Mucosa of stomach (tissue), 1 donor: ENCODE data around the gene SMIM11.

ENCODE experiments used
- H3K27me3 ChIP-seq: one replicate; pipeline ENCODE4 v1.7.0; 2013; ENCODE audit warnings: mild to moderate bottlenecking, low read length; ENCODE audit not compliant: control insufficient read depth, insufficient read depth
- H3K36me3 ChIP-seq: one replicate; pipeline ENCODE4 v1.7.0; 2013; ENCODE audit warnings: low read length; ENCODE audit not compliant: control insufficient read depth, insufficient read depth
- H3K4me1 ChIP-seq: one replicate; pipeline ENCODE4 v1.7.0; 2013; ENCODE audit warnings: mild to moderate bottlenecking, low read length; ENCODE audit not compliant: control insufficient read depth, insufficient read depth
- H3K4me3 ChIP-seq: one replicate; pipeline ENCODE4 v1.7.0; 2013; ENCODE audit warnings: low read length
- H3K9ac ChIP-seq: one replicate; pipeline ENCODE4 v1.7.0; 2013; ENCODE audit warnings: mild to moderate bottlenecking, low read length, moderate library complexity
- H3K9me3 ChIP-seq: one replicate; pipeline ENCODE4 v1.7.0; 2013; ENCODE audit warnings: mild to moderate bottlenecking, low read length, moderate library complexity; ENCODE audit not compliant: control insufficient read depth
- donor health status: Pancreatic carcinoma.

Gene SMIM11

GRCh38 chr21:34343347-34343746 is 32.0 kb upstream of the SMIM11 start:
- Histone ChIP-seq H3K9me3 (no peaks in the 10 kb centered on the region), H3K36me3 (no peaks in the 10 kb centered on the region), H3K9ac (no peak overlapping the region), H3K27me3 (peaks cover 4% of the 10 kb centered on the region), H3K4me1 (no peaks in the 10 kb centered on the region), H3K4me3 (no peak overlapping the region)

GRCh38 chr21:34343838-34344381 is 31.4 kb upstream of the SMIM11 start:
- Histone ChIP-seq H3K4me1 (no peaks in the 10 kb centered on the region), H3K4me3 (no peak overlapping the region), H3K9ac (no peak overlapping the region)

GRCh38 chr21:34344584-34344983 is 30.7 kb upstream of the SMIM11 start:
- H3K9ac ChIP-seq = no peak overlapping the region
- no peak overlapping the region for H3K4me3 ChIP-seq
- H3K9me3 ChIP-seq = no peaks in the 10 kb centered on the region
- no peaks in the 10 kb centered on the region for H3K4me1 ChIP-seq
- peaks cover 3% of the 10 kb centered on the region for H3K27me3 ChIP-seq
- no peaks in the 10 kb centered on the region for H3K36me3 ChIP-seq

More at GRCh38 chr21:34343838-34344381, 31.4 kb upstream of the SMIM11 start:
- H3K27me3 ChIP-seq = peaks cover 4% of the 10 kb centered on the region
- H3K36me3 ChIP-seq = no peaks in the 10 kb centered on the region
- no peaks in the 10 kb centered on the region for H3K9me3 ChIP-seq

DNA sequence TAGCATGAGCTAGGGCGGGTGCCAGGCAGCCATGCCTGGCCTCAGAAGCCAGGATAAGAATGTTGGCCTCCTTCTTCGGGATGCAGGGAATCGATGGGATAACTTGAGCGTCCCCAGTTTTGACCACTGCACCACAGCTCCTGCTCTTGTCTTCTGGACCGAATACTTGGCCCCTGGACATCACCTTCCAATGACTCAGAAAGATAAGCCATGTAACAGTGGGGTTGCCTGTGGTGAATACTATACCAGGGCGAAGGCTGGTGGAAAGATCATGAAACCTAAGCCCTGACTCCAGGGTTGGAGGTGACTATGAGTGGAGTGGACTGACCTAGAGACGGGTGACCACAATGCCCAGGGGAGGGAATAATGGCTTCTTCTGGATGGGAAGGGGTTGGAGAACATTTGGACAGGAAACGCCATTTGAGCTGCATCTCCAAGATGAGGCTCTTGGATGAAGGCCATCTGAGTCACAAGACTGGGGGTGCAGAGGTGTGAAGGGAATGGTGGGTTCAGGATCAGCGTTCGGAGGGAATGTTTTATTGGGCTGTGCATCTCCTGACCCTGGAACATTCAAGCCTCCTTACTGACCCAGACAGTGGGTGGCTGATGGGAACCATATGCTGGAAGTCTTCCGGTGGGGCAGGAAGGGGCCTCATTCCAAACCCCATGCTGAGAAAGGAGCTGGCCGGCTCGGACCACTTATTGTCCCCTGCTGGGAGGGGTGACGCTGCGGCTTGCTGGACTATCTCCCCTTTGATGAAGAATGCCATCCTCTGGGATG is 30.0 kb upstream of the SMIM11 start:
- H3K4me3 ChIP-seq = no peak overlapping the region
- H3K36me3 ChIP-seq = no peaks in the 10 kb centered on the region
- H3K9me3 ChIP-seq = no peaks in the 10 kb centered on the region
- H3K27me3 ChIP-seq = no peaks in the 10 kb centered on the region
- H3K9ac ChIP-seq = no peak overlapping the region
- no peaks in the 10 kb centered on the region for H3K4me1 ChIP-seq

- H3K27me3 ChIP-seq = no peaks in the 10 kb centered on the region
- H3K4me1 ChIP-seq = no peaks in the 10 kb centered on the region
- no peaks in the 10 kb centered on the region for H3K9me3 ChIP-seq
- H3K9ac ChIP-seq = no peak overlapping the region
- no peaks in the 10 kb centered on the region for H3K36me3 ChIP-seq
- no peak overlapping the region for H3K4me3 ChIP-seq
Observed at GRCh38 chr21:34345892-34346291, 29.4 kb upstream of the SMIM11 start.

- Histone ChIP-seq H3K9ac (no peak overlapping the region), H3K36me3 (no peaks in the 10 kb centered on the region), H3K4me1 (no peaks in the 10 kb centered on the region), H3K4me3 (no peak overlapping the region), H3K27me3 (no peaks in the 10 kb centered on the region), H3K9me3 (no peaks in the 10 kb centered on the region)
Observed at GRCh38 chr21:34348890-34349519, 26.3 kb upstream of the SMIM11 start.

GRCh38 chr21:34351786-34352241 is 23.5 kb upstream of the SMIM11 start:
- Histone ChIP-seq H3K4me1 (no peaks in the 10 kb centered on the region), H3K9me3 (no peaks in the 10 kb centered on the region), H3K4me3 (no peak overlapping the region), H3K36me3 (no peaks in the 10 kb centered on the region), H3K9ac (peak overlapping the region; percentile 24), H3K27me3 (no peaks in the 10 kb centered on the region)

- H3K4me1 ChIP-seq = no peaks in the 10 kb centered on the region
- no peaks in the 10 kb centered on the region for H3K36me3 ChIP-seq
- H3K27me3 ChIP-seq = no peaks in the 10 kb centered on the region
- H3K9ac ChIP-seq = no peak overlapping the region
- no peaks in the 10 kb centered on the region for H3K9me3 ChIP-seq
- H3K4me3 ChIP-seq = no peak overlapping the region
Observed at GRCh38 chr21:34352556-34352955, 22.8 kb upstream of the SMIM11 start.

DNA sequence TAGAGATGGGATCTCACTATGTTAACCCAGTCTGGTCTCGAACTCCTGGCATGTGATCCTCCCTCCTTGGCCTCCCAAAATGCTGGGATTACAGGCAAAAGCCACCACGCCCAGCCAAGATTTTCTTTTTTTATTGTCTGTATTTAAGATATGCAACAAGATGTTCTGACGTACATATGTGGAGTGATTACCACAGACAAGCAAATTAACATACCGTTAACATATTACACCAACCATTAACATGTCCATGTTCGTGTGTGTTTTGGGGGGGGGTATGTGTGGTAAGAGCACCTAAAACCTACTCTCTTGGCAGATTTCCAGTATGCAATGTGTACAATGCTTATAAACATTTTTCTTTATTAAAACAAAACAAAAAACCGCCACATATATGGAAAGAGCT is 22.1 kb upstream of the SMIM11 start:
- H3K4me3 ChIP-seq = no peak overlapping the region
- H3K27me3 ChIP-seq = no peaks in the 10 kb centered on the region
- no peak overlapping the region for H3K9ac ChIP-seq
- H3K36me3 ChIP-seq = no peaks in the 10 kb centered on the region
- H3K9me3 ChIP-seq = no peaks in the 10 kb centered on the region
- no peaks in the 10 kb centered on the region for H3K4me1 ChIP-seq

- H3K9me3 ChIP-seq = no peaks in the 10 kb centered on the region
- H3K9ac ChIP-seq = no peak overlapping the region
- H3K36me3 ChIP-seq = no peaks in the 10 kb centered on the region
- no peaks in the 10 kb centered on the region for H3K4me1 ChIP-seq
- no peaks in the 10 kb centered on the region for H3K27me3 ChIP-seq
- H3K4me3 ChIP-seq = no peak overlapping the region
Observed at GRCh38 chr21:34354836-34355235, 20.5 kb upstream of the SMIM11 start.

DNA sequence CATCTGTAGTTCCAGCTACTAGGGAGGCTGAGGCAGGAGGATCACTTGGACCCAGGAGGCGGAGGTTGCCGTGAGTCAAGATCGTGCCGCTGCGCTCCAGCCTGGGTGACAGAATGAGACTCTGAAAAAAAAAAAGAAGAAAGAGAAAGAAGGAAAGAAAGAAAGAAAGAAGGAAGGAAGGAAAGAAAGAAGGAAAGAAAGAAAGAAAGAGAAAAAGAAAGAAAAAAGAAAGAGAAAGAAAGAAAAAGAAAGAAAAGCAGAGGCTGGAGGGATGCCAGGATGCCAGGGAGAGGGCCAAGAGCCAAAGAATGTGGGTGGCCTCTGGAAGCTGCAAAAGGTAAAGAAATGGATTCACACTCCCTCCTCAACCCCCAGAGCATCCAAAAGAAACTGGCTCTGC is 19.7 kb upstream of the SMIM11 start:
- Histone ChIP-seq H3K9me3 (no peaks in the 10 kb centered on the region), H3K4me1 (no peaks in the 10 kb centered on the region), H3K4me3 (no peak overlapping the region), H3K36me3 (no peaks in the 10 kb centered on the region), H3K27me3 (no peaks in the 10 kb centered on the region), H3K9ac (no peak overlapping the region)

DNA sequence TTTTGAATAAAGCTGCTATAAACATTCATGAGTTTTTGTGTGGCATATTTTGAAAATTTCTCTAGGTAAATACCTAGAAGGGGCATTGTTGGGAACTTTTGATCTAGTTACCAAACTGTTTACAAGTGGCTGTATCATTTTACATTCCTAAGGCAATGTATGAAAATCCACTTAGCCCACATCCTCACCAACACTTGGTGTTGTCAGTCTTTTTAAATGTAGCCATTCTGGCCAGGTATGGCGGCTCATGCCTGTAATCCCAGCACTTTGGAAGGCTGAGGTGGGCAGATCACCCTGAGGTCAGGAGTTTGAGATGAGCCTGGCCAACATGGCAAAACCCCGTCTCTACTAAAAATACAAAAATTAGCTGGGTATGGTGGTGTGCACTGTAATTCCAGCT is 17.4 kb upstream of the SMIM11 start:
- H3K27me3 ChIP-seq = no peaks in the 10 kb centered on the region
- no peaks in the 10 kb centered on the region for H3K9me3 ChIP-seq
- no peak overlapping the region for H3K9ac ChIP-seq
- H3K4me3 ChIP-seq = no peak overlapping the region
- no peaks in the 10 kb centered on the region for H3K4me1 ChIP-seq
- H3K36me3 ChIP-seq = no peaks in the 10 kb centered on the region
